ENCODE data around the gene DYSF.

DNA sequence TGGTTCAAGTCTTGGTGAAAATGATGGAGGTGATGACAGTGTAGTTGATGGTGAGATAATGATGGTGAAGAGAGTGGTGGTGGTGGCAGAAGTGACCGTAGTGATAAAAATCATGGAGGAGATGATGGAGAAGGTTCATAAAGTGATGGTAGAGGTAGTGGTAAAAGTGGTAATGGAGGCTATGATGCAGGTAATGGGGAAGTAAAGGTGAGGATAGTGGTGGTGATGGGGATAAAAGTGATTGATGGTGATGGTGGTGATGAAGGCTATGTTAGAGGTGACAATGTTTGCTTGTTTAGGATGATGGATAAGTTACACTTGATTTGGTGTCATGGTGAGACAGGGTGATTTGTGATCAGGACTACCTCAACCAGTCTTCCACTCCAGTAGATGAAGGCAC lies 268.9 kb downstream of the DYSF start:
- no peak for TF ChIP-seq POLR2A (IDR thresholded peaks at IDR 0.05)
- TF ChIP-seq, protein P1, sequence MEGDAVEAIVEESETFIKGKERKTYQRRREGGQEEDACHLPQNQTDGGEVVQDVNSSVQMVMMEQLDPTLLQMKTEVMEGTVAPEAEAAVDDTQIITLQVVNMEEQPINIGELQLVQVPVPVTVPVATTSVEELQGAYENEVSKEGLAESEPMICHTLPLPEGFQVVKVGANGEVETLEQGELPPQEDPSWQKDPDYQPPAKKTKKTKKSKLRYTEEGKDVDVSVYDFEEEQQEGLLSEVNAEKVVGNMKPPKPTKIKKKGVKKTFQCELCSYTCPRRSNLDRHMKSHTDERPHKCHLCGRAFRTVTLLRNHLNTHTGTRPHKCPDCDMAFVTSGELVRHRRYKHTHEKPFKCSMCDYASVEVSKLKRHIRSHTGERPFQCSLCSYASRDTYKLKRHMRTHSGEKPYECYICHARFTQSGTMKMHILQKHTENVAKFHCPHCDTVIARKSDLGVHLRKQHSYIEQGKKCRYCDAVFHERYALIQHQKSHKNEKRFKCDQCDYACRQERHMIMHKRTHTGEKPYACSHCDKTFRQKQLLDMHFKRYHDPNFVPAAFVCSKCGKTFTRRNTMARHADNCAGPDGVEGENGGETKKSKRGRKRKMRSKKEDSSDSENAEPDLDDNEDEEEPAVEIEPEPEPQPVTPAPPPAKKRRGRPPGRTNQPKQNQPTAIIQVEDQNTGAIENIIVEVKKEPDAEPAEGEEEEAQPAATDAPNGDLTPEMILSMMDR (IDR thresholded peaks at IDR 0.05): no peak
